ENCODE results near the gene BMPR2. TPM values are rescaled to one million over a fixed set of nuclear protein-coding genes. Genes with fewer than 3 reads are reported as not detected.

BMPR2 gene
- total RNA-seq, 1 donor from 2014 or later, result 17.5 TPM

GRCh38 chr2:202610380-202610779 is 234.3 kb downstream of the BMPR2 start:
- TF ChIP-seq, protein P1, sequence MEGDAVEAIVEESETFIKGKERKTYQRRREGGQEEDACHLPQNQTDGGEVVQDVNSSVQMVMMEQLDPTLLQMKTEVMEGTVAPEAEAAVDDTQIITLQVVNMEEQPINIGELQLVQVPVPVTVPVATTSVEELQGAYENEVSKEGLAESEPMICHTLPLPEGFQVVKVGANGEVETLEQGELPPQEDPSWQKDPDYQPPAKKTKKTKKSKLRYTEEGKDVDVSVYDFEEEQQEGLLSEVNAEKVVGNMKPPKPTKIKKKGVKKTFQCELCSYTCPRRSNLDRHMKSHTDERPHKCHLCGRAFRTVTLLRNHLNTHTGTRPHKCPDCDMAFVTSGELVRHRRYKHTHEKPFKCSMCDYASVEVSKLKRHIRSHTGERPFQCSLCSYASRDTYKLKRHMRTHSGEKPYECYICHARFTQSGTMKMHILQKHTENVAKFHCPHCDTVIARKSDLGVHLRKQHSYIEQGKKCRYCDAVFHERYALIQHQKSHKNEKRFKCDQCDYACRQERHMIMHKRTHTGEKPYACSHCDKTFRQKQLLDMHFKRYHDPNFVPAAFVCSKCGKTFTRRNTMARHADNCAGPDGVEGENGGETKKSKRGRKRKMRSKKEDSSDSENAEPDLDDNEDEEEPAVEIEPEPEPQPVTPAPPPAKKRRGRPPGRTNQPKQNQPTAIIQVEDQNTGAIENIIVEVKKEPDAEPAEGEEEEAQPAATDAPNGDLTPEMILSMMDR (conservative IDR thresholded peaks at IDR 0.05), result no peak
- DNase-seq (ENCODE audit: low read depth, low spot score), result no peak
- H3K27ac Mint-ChIP-seq (ENCODE audit: unreplicated experiment), result no peak overlapping the region
- peaks cover 18% of the 10 kb centered on the region for H3K4me1 Mint-ChIP-seq
- H3K36me3 Mint-ChIP-seq (ENCODE audit: low read depth), result no peaks in the 10 kb centered on the region
- H3K27me3 Mint-ChIP-seq (ENCODE audit: low read depth), result no peaks in the 10 kb centered on the region
- H3K9me3 Mint-ChIP-seq, result peaks cover 2% of the 10 kb centered on the region
- no peak overlapping the region for H3K4me3 Mint-ChIP-seq

DNA sequence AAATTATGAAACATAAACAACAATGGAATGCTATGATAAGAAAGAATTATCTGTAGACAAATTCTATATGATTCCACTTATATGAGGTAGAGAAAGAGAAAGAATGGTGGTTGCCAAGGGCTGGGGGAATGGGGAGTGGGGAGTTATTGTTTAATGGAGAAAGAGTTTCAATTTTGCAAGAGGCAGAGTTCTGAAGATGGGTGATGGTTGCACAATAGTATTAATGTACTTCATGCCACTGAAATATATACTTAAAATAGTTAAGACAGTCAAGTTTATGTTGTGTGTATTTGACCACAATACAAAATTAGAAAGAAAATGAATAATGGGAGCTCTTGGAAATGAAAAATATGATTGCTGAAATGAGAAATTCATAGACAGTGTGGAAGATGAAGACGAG is 236.0 kb downstream of the BMPR2 start:
- Mint-ChIP-seq H3K4me3 (no peak overlapping the region), H3K27me3 (ENCODE audit: low read depth) (no peaks in the 10 kb centered on the region), H3K27ac (ENCODE audit: unreplicated experiment) (no peak overlapping the region), H3K4me1 (peaks cover 18% of the 10 kb centered on the region), H3K9me3 (peaks cover 2% of the 10 kb centered on the region), H3K36me3 (ENCODE audit: low read depth) (no peaks in the 10 kb centered on the region)
- TF ChIP-seq, protein P1 (conservative IDR thresholded peaks at IDR 0.05), result no peak
- DNase-seq (ENCODE audit: low read depth, low spot score), result no peak

- Mint-ChIP-seq H3K4me1 (peaks cover 18% of the 10 kb centered on the region), H3K27ac (ENCODE audit: unreplicated experiment) (no peak overlapping the region), H3K36me3 (ENCODE audit: low read depth) (no peaks in the 10 kb centered on the region), H3K9me3 (peaks cover 2% of the 10 kb centered on the region), H3K4me3 (no peak overlapping the region), H3K27me3 (ENCODE audit: low read depth) (no peaks in the 10 kb centered on the region)
- TF ChIP-seq, protein P1 (conservative IDR thresholded peaks at IDR 0.05), result no peak
- DNase-seq (ENCODE audit: low read depth, low spot score), result no peak
Observed at GRCh38 chr2:202613479-202613878, 237.4 kb downstream of the BMPR2 start.

Other genes with a start within 250 kb of the BMPR2 start
- 128 and 139 TPM in 2 replicates for gene SUMO1, start 137.7 kb upstream of the BMPR2 start, total RNA-seq
- gene NOP58, start 110.6 kb upstream of the BMPR2 start, total RNA-seq, result 103 and 110 TPM in 2 replicates

All from neural crest cell (in vitro differentiated cells).